GM18861 (cell line): ENCODE data around the gene SORBS1.

Experiments
- ATAC-seq: cut with Tn5 transposase; IDR thresholded peaks from one replicate; pipeline ENCODE4 v1.9.1; 2021; ENCODE audit not compliant: unreplicated experiment

SORBS1 gene

GRCh38 chr10:95566136-95566535, 5.0 kb upstream of the SORBS1 start:
- no peak for ATAC-seq

- no peak for ATAC-seq
These were observed 4.2 kb upstream of the SORBS1 start for GRCh38 chr10:95565336-95565735.

- ATAC-seq = no peak
These were observed 3.1 kb upstream of the SORBS1 start for GRCh38 chr10:95564291-95564690.

GRCh38 chr10:95562341-95562965, 1.3 kb upstream of the SORBS1 start:
- no peak for ATAC-seq

GRCh38 chr10:95561864-95562177, 650 bp upstream of the SORBS1 start:
- no peak for ATAC-seq

- no peak for ATAC-seq
These were observed 644 bp downstream of the SORBS1 start for GRCh38 chr10:95560278-95561176.

- no peak for ATAC-seq
These were observed 1.3 kb downstream of the SORBS1 start for GRCh38 chr10:95559896-95560277.

- ATAC-seq = no peak
These were observed 1.7 kb downstream of the SORBS1 start for GRCh38 chr10:95559471-95559870.

GRCh38 chr10:95558593-95559320, 2.4 kb downstream of the SORBS1 start:
- ATAC-seq = no peak

GRCh38 chr10:95556994-95557767, 4.0 kb downstream of the SORBS1 start:
- no peak for ATAC-seq

- no peak for ATAC-seq
These were observed 7.5 kb downstream of the SORBS1 start for GRCh38 chr10:95553674-95554073.

- no peak for ATAC-seq
These were observed 8.4 kb downstream of the SORBS1 start for GRCh38 chr10:95552679-95553342.

- ATAC-seq = no peak
These were observed 11.0 kb downstream of the SORBS1 start for GRCh38 chr10:95550073-95550672.

- no peak for ATAC-seq
These were observed 13.3 kb downstream of the SORBS1 start for GRCh38 chr10:95547791-95548435.

- ATAC-seq = no peak
These were observed 14.0 kb downstream of the SORBS1 start for GRCh38 chr10:95547197-95547596.

GRCh38 chr10:95545981-95546380, 15.2 kb downstream of the SORBS1 start:
- ATAC-seq = no peak

GRCh38 chr10:95544783-95545500, 16.2 kb downstream of the SORBS1 start:
- ATAC-seq = no peak

- ATAC-seq = no peak
These were observed 17.7 kb downstream of the SORBS1 start for GRCh38 chr10:95543459-95543858.

GRCh38 chr10:95542761-95543160, 18.4 kb downstream of the SORBS1 start:
- ATAC-seq = no peak
